K562 (cell line): ENCODE results near the gene CRLF3. TPM values are rescaled to one million over a fixed set of nuclear protein-coding genes. Genes with fewer than 3 reads are reported as not detected.

Source experiments
- ATAC-seq: fragments of 200-7000 bp; cut with Tn5 transposase; 3 replicates; pipeline ENCODE4 v1.9.1; 2020; ENCODE audit warnings: moderate library complexity
- BruUV-seq: library from RNA; stranded (reverse); fragments of 400-500 nt; replicated peaks from 2 replicates; lab custom pipeline; 2021; lab: Mats Ljungman, UMichigan
- CTCF ChIA-PET: fragments of 300-600 bp; formaldehyde crosslinking; extraction: SDS; loops from one replicate; lab custom pipeline; 2021; ENCODE audit warnings: low intra/inter-chr PET ratio; lab: Yijun Ruan, JAX
- POLR2A ChIA-PET: fragments of 300-600, 350-650 bp; sonication (Branson Sonifier 250); formaldehyde crosslinking; extraction: SDS; loops from one replicate; lab custom pipeline; 2021; ENCODE audit warnings: antibody characterized with exemption, inconsistent platforms; lab: Yijun Ruan, JAX
- DNase-seq, 4 experiments: peaks; one replicate each; pipeline versions ENCODE4 v3.0.0 to v3.0.0-alpha.2; 2011 to 2018; ENCODE audit warnings: low spot score in 3 of 4, mixed read lengths in 3 of 4; ENCODE audit errors: extremely low read depth in 1 of 4
- FAIRE-seq: peaks from 2 replicates; lab custom pipeline; 2011; peaks lifted over from hg19 to GRCh38; lab: Jason Lieb, UNC
- H2AFZ ChIP-seq: 2 replicates; pipeline ENCODE4 v1.6.0; 2011; ENCODE audit warnings: low read depth, low read length, control low read depth, inconsistent platforms
- H3K27ac ChIP-seq: fragments of 200-600 bp; 3 replicates; pipeline ENCODE4 v1.8.0; 2011; ENCODE audit warnings: low read depth, mild to moderate bottlenecking, control low read depth, inconsistent platforms, low read length, moderate library complexity, mixed read lengths; ENCODE audit errors: extremely low read depth
- H3K27me3 ChIP-seq, 2 experiments: fragments of 300-600 bp in 1 of 2; 2 replicates in 1 of 2; 3 replicates in 1 of 2; pipeline versions ENCODE4 v1.6.0 to v1.8.0; 2011; ENCODE audit warnings: inconsistent platforms in 2 of 2, low read length in 2 of 2, mild to moderate bottlenecking in 1 of 2, mixed read lengths in 1 of 2, moderate library complexity in 1 of 2; ENCODE audit not compliant: control insufficient read depth in 2 of 2, insufficient read depth in 2 of 2
- H3K36me3 ChIP-seq: fragments of 300-600 bp; 3 replicates; pipeline ENCODE4 v1.8.0; 2011; ENCODE audit warnings: mild to moderate bottlenecking, low read length, inconsistent platforms; ENCODE audit not compliant: control insufficient read depth, insufficient read depth
- H3K4me1 ChIP-seq, 2 experiments: fragments of 200-600 bp in 1 of 2; replicated peaks in 1 of 2; 2 replicates in 1 of 2; 3 replicates in 1 of 2; pipeline versions ENCODE4 v1.5.1 to v1.8.0; 2011; ENCODE audit warnings: inconsistent platforms in 2 of 2, low read length in 2 of 2, mild to moderate bottlenecking in 1 of 2, mixed read lengths in 1 of 2, moderate library complexity in 1 of 2; ENCODE audit not compliant: control insufficient read depth in 2 of 2, insufficient read depth in 2 of 2
- H3K4me2 ChIP-seq: 2 replicates; pipeline ENCODE4 v1.6.1; 2011; ENCODE audit warnings: low read length, control low read depth, inconsistent platforms, mixed read lengths; ENCODE audit not compliant: insufficient read depth
- H3K4me3 ChIP-seq: fragments of 200-600 bp; sonication (generic), shearing (Covaris generic); 2 replicates; pipeline ENCODE4 v1.5.1; 2016; ENCODE audit warnings: control low read depth, inconsistent platforms
- H3K79me2 ChIP-seq: fragments of 200-600 bp; 3 replicates; pipeline ENCODE4 v1.8.0; 2011; ENCODE audit warnings: low read length, inconsistent platforms; ENCODE audit not compliant: control insufficient read depth, insufficient read depth
- H3K9ac ChIP-seq, 2 experiments: 2 replicates each; pipeline versions ENCODE4 v1.6.0 to v1.6.1; 2011; ENCODE audit warnings: low read depth in 2 of 2, low read length in 2 of 2, control low read depth in 1 of 2, inconsistent platforms in 1 of 2, mild to moderate bottlenecking in 1 of 2, mixed read lengths in 1 of 2; ENCODE audit not compliant: insufficient read depth in 1 of 2
- H3K9me1 ChIP-seq: one replicate; pipeline ENCODE4 v1.6.0; 2011; ENCODE audit warnings: inconsistent platforms, mild to moderate bottlenecking, low read length, moderate library complexity; ENCODE audit not compliant: control insufficient read depth, insufficient read depth
- H3K9me3 ChIP-seq: replicated peaks from 2 replicates; pipeline ENCODE4 v1.5.1; 2011; ENCODE audit warnings: low read depth, low read length, inconsistent platforms; ENCODE audit not compliant: control insufficient read depth, insufficient read depth
- H4K20me1 ChIP-seq: replicated peaks from 2 replicates; pipeline ENCODE4 v1.6.1; 2011; ENCODE audit warnings: low read length, inconsistent platforms, mixed read lengths; ENCODE audit not compliant: control insufficient read depth, insufficient read depth
- ARID4B ChIP-seq: sonication (generic); formaldehyde crosslinking; IDR thresholded peaks from 2 replicates; pipeline ENCODE4 v1.8.0; 2022; ENCODE audit warnings: mild to moderate bottlenecking, missing genetic modification reagents
- CREM ChIP-seq: IDR thresholded peaks from 2 replicates; pipeline ENCODE4 v1.6.1; 2014; ENCODE audit warnings: antibody characterized with exemption, low read depth
- MTA2 ChIP-seq: fragments of 450-650 bp; IDR thresholded peaks from 2 replicates; pipeline ENCODE4 v1.6.1; 2016; ENCODE audit warnings: low read depth
- NCOA4 ChIP-seq: fragments of 450-650 bp; IDR thresholded peaks from 2 replicates; pipeline ENCODE4 v1.6.1; 2018; ENCODE audit warnings: mild to moderate bottlenecking; ENCODE audit not compliant: partially characterized antibody
- PATZ1 ChIP-seq: fragments of 250-450 bp; sonication (Bioruptor Pico); IDR thresholded peaks from 2 replicates; pipeline ENCODE4 v1.5.0; 2020; ENCODE audit warnings: mild to moderate bottlenecking, borderline replicate concordance
- PHF21A ChIP-seq: fragments of 450-650 bp; IDR thresholded peaks from 2 replicates; pipeline ENCODE4 v1.6.1; 2017; ENCODE audit warnings: low read depth, borderline replicate concordance
- POLR2H ChIP-seq: IDR thresholded peaks from 2 replicates; pipeline ENCODE4 v1.6.1; 2016; ENCODE audit warnings: missing genetic modification characterization, low read depth, mild to moderate bottlenecking, control low read depth, missing compliant biosample characterization, moderate library complexity
- SRF ChIP-seq, 2 experiments: fragments of 250-450, 450-650 bp in 1 of 2; sonication (Bioruptor Pico) in 1 of 2; sonication (generic) in 1 of 2; formaldehyde crosslinking; IDR thresholded peaks; 2 replicates each; pipeline versions ENCODE4 v1.5.0 to v1.5.1; 2020 to 2022; ENCODE audit warnings: mild to moderate bottlenecking in 1 of 2, missing genetic modification reagents in 1 of 2
- ZNF12 ChIP-seq: sonication (generic); formaldehyde crosslinking; IDR thresholded peaks from 2 replicates; pipeline ENCODE4 v1.4.0; 2020; ENCODE audit warnings: mild to moderate bottlenecking, missing genetic modification reagents
- ZNF121 ChIP-seq: sonication (generic); formaldehyde crosslinking; conservative IDR thresholded peaks from 2 replicates; pipeline ENCODE4 v1.8.0; 2022; ENCODE audit warnings: missing genetic modification reagents
- ZNF561 ChIP-seq: fragments of 450-650 bp; formaldehyde crosslinking; conservative IDR thresholded peaks from 2 replicates; pipeline ENCODE4 v1.4.0; 2020; ENCODE audit warnings: mild to moderate bottlenecking, moderate library complexity
- ZNF584 ChIP-seq: fragments of 200-800 bp; sonication (Bioruptor generic); IDR thresholded peaks from 2 replicates; pipeline ENCODE4 v1.6.1; 2016; ENCODE audit warnings: low read depth, mild to moderate bottlenecking, missing genetic modification characterization, missing compliant biosample characterization
- WGBS: fragments of 100-300 bp; shearing (Covaris generic); methylation state at CpG from one replicate; pipeline ENCODE4 v1.1.6; 2016; ENCODE audit warnings: low coverage, mixed read lengths; ENCODE audit not compliant: insufficient coverage; ENCODE audit errors: missing lambda C conversion rate; 5-methylcytosine and 5-hydroxymethylcytosine counted together
- in situ Hi-C: fragments of 300-500 bp; cut with MboI; formaldehyde crosslinking; loops from 4 replicates; pipeline ENCODE4 v1.15.0; 2018; ENCODE audit warnings: inconsistent platforms, mixed read lengths
- intact Hi-C: fragments of 100-400 bp; cut with micrococcal nuclease; formaldehyde crosslinking; loops from 2 replicates; pipeline ENCODE4 v1.14.2; 2022
- polyA plus RNA-seq, 8 experiments: library from polyadenylated mRNA; depleted of rRNA in 4 of 8; stranded (reverse) in 5 of 8; unstranded in 3 of 8; fragments of >200 nt; fragmentation: Nextera tagmentation in 2 of 8; fragmentation: Illumina TruSeq in 1 of 8; extraction: Ambion mirVana in 2 of 8; extraction: Trizol in 1 of 8; gene quantifications; 2 replicates each; pipeline versions ENCODE4 v1.2.1 to v1.2.3, GENCODE V29; 2011 to 2014; ENCODE audit warnings: inconsistent platforms in 1 of 8, missing spikeins in 1 of 8
- total RNA-seq, 7 experiments: library from RNA; depleted of rRNA in 6 of 7; stranded (reverse); fragments of >200 nt in 6 of 7; fragmentation: Illumina TruSeq in 2 of 7; extraction: Trizol in 2 of 7; gene quantifications; 2 replicates each; pipeline versions ENCODE4 v1.2.1 to v1.2.3, GENCODE V29; 2011 to 2021; ENCODE audit warnings: low replicate concordance in 1 of 7

Gene CRLF3
- total and polyA plus RNA-seq, 9 of the 15 experiments (the other 6 are each of a cell fraction or from before 2014, with no cell fraction given) = 13.2 to 55.9 (median 29.8) TPM

GRCh38 chr17:30829022-30829421, 4.5 kb upstream of the CRLF3 start (continued):
- TF ChIP-seq ARID4B (CRISPR knock-in tag) (no peak), SRF (CRISPR knock-in tag; IDR thresholded peaks at IDR 0.05) (no peak), ZNF121 (CRISPR knock-in tag) (no peak), CREM (no peak), MTA2 (no peak), PHF21A (no peak), ZNF584 (no peak)

- WGBS = 82% methylated on average over 3 of the region's 6 CpGs
- in situ Hi-C loops (no loop called here), intact Hi-C loops (loop anchor here (10.0 kb wide), 2 partner anchors 92 to 518 kb away; no protein-coding TSS in a partner anchor)
- FAIRE-seq = no peak
- Histone ChIP-seq H3K9me3 (no peaks in the 10 kb centered on the region), H3K27me3 (no peaks in the 10 kb centered on the region), H3K36me3 (peaks cover 1% of the 10 kb centered on the region; the same call in 1 of the 3 replicates), H3K79me2 (peaks cover 36% of the 10 kb centered on the region), H3K4me2 (no peak overlapping the region), H4K20me1 (no peaks in the 10 kb centered on the region), H3K4me1 (peaks cover 30 to 31% of the 10 kb centered on the region in 2 experiments), H3K9ac (no peak overlapping the region), H3K27ac (no peak overlapping the region; the same call in 2 of the 3 replicates), H2AFZ (0 out of 2 replicates have a peak overlapping the region, but pooled peaks have one; percentile 52), H3K9me1 (no peaks in the 10 kb centered on the region), H3K4me3 (no peak overlapping the region)
- POLR2A ChIA-PET = interaction anchor here (0.6 kb wide), 1 partner anchor 88 kb away, joined by 3 read pairs; no protein-coding TSS in a partner anchor
- no peak for ATAC-seq
- no TSS peak for BruUV-seq
- CTCF ChIA-PET = no interaction called here
- no peak for DNase-seq
- TF ChIP-seq ZNF561 (CRISPR knock-in tag) (no peak), PATZ1 (CRISPR knock-in tag) (no peak), ZNF12 (CRISPR knock-in tag) (no peak), POLR2H (tag) (no peak), NCOA4 (no peak)
These were observed 2.6 kb upstream of the CRLF3 start for GRCh38 chr17:30827082-30827481.
